A673 (cell line): ENCODE data around the gene SEZ6L.

Source experiments
- EZH2 ChIP-seq: fragments of 200-600 bp; sonication (generic); IDR thresholded peaks from 2 replicates; pipeline ENCODE4 v1.6.1; 2017; ENCODE audit warnings: borderline replicate concordance, low read depth, mild to moderate bottlenecking, mixed read lengths, antibody characterized with exemption, low read length; ENCODE audit not compliant: poor library complexity, severe bottlenecking
- TF ChIP-seq, protein P1 (sequence below): fragments of 300-800, 200-600 bp; sonication (generic); conservative IDR thresholded peaks from 2 replicates; pipeline ENCODE4 v1.5.1; 2017; ENCODE audit warnings: low read depth, mild to moderate bottlenecking, antibody characterized with exemption, low read length, moderate library complexity, mixed read lengths

DNA sequence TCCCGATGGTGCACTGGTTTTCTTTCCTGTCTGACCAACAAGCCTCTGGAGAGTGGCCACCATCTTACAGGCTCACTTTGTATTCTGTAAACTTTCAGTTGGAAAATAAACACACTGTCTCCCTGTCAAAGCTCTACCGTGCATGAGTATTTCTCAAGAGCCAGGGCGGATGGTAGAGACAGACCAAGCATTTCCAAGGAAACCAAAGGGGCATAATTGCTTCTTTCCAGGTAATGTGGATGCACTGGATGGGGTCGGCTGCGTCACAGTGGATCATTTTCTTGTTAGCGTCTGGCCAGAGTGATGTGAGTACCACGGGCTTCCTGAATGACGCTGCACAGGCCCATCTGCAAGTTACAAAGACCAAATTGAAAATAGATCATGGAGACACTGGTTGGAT, 5.1 kb upstream of the SEZ6L start:
- TF ChIP-seq EZH2 = no peak
- TF ChIP-seq, protein P1, sequence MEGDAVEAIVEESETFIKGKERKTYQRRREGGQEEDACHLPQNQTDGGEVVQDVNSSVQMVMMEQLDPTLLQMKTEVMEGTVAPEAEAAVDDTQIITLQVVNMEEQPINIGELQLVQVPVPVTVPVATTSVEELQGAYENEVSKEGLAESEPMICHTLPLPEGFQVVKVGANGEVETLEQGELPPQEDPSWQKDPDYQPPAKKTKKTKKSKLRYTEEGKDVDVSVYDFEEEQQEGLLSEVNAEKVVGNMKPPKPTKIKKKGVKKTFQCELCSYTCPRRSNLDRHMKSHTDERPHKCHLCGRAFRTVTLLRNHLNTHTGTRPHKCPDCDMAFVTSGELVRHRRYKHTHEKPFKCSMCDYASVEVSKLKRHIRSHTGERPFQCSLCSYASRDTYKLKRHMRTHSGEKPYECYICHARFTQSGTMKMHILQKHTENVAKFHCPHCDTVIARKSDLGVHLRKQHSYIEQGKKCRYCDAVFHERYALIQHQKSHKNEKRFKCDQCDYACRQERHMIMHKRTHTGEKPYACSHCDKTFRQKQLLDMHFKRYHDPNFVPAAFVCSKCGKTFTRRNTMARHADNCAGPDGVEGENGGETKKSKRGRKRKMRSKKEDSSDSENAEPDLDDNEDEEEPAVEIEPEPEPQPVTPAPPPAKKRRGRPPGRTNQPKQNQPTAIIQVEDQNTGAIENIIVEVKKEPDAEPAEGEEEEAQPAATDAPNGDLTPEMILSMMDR = no peak
